Testis (tissue), 2 donors: ENCODE measurements around the gene TCIRG1.

Experiments
- CTCF ChIP-seq, 3 experiments: fragments of 450-650 bp in 2 of 3; fragments of 200-600 bp in 1 of 3; sonication (generic) in 1 of 3; IDR thresholded peaks; one replicate each; pipeline ENCODE4 v1.5.1; 2016 to 2019; ENCODE audit warnings: antibody characterized with exemption in 3 of 3, mild to moderate bottlenecking in 2 of 3, moderate library complexity in 1 of 3
- POLR2A ChIP-seq: fragments of 450-650 bp; IDR thresholded peaks from one replicate; pipeline ENCODE4 v1.6.1; 2017; ENCODE audit warnings: antibody characterized with exemption, mild to moderate bottlenecking, moderate library complexity

DNA sequence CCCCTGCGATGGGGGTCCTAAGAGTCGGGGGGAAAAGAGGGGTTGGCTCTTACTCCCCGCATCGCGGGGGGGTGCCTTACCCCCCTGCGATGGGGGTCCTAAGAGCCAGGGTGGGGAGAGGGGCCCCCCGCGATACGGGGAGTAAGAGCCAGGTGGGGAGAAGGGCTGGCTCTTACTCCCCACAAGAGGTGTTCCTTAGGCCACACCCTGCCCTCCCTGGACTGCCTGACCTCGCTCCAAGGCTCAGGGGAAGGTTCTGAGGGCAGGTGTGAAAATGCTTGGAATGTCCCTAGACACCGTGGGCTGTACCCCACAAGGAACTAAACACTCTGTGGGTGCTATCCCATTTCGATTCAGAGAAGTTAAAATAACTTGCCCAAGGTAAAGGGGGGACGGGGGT is 42.8 kb upstream of the TCIRG1 start:
- no peak for TF ChIP-seq CTCF (IDR thresholded peaks at IDR 0.05)
- no peak for TF ChIP-seq POLR2A
